ENCODE results near the gene TRAP1.

TRAP1 gene

DNA sequence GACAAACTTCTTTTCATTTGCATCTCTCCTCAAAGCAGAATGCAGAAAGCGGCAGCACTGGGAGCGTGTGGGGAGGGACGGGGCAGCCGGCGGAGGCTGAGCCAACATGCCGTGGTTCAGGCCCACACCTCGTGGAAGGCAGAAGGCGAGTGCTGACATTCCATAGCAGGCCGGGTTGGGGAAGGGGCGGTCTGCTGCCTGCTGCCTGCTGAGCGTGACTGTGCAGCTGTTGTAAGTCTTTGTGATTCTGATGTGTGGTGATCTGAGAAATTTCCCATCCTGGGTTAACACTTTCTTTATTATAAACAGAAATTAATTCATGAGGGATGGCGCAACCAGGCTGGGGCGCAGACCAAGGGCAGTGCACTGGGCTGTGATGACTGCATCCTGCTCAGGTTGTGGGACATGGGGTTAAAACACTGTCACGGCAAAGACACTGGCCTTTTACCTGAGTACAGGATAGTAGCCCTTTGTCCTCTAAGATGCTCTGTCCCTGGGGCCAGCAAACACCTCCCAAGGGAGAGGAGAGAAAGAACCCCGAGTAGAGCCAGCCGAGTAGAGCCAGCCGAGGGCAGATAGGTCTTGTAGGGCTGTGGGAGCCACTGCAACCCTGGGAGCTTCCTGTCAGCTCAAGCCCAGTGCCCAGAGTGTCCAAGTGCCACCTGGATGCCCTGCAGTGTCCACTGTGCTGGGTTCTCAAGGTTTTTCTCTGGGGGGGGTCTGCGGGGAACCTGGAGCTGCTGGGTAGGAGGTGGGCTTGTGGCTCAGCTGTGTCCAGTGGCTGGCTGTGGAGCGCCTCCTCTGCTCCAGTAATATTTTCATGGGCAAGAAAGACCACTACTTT is 71.6 kb downstream of the TRAP1 start:
- DNase-seq (ENCODE audit: low spot score) = no peak
- TF ChIP-seq, protein P1, sequence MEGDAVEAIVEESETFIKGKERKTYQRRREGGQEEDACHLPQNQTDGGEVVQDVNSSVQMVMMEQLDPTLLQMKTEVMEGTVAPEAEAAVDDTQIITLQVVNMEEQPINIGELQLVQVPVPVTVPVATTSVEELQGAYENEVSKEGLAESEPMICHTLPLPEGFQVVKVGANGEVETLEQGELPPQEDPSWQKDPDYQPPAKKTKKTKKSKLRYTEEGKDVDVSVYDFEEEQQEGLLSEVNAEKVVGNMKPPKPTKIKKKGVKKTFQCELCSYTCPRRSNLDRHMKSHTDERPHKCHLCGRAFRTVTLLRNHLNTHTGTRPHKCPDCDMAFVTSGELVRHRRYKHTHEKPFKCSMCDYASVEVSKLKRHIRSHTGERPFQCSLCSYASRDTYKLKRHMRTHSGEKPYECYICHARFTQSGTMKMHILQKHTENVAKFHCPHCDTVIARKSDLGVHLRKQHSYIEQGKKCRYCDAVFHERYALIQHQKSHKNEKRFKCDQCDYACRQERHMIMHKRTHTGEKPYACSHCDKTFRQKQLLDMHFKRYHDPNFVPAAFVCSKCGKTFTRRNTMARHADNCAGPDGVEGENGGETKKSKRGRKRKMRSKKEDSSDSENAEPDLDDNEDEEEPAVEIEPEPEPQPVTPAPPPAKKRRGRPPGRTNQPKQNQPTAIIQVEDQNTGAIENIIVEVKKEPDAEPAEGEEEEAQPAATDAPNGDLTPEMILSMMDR (IDR thresholded peaks at IDR 0.05; ENCODE audit: extremely low read depth, missing control alignments) = no peak

DNA sequence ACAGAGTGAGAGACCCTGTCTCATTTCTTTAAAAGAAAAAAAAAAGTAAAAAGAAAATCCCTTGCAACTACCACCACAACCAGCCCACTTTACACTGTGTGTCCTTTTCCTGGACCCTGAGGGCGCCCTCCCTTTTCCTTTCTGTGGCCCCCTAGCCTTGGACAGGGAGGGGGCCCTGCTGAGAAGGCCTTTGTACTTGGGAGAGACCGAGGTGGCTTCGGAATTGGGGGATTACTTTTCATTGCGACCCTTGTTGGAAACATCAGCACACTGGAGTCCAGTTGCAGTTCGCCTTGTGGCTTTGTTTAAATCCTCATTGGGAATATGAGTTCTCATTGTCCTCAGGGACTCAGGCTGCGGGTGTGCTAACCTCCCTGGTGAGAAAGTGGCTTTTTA is 72.2 kb downstream of the TRAP1 start:
- DNase-seq (ENCODE audit: low spot score) = no peak
- TF ChIP-seq, protein P1 (IDR thresholded peaks at IDR 0.05; ENCODE audit: extremely low read depth, missing control alignments) = no peak

DNA sequence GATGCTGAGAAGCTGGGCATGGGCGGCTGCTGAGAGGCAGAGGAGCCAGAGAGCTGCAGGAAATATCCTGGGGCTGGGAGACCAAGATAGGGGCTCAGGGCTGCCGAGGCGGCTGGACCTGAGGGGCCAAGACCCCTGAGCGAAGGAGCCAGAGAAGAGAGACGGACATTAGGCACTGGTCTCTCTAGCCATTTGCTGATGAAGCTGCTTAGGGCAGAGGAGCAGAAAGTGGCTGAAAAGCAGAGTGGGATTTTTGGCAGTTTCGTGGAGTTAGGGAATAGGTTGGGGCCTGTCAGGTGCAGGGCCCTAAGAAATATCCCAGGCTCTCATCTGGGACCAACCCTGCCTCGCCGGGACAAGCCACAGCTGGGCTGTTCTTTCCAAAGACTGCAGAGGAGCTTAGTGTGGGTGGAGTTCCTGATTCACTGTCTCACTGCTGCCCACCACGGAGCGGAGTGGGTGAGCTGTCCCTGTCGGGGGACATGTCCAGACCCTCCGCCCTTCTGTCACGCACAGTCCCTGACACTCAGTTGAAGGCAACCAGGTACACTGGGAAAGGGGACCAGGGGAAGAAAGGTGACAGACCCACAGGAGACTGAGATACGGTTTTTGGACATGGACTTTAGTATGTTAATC is 74.1 kb downstream of the TRAP1 start:
- DNase-seq (ENCODE audit: low spot score) = no peak
- TF ChIP-seq, protein P1 (IDR thresholded peaks at IDR 0.05; ENCODE audit: extremely low read depth, missing control alignments) = no peak

DNA sequence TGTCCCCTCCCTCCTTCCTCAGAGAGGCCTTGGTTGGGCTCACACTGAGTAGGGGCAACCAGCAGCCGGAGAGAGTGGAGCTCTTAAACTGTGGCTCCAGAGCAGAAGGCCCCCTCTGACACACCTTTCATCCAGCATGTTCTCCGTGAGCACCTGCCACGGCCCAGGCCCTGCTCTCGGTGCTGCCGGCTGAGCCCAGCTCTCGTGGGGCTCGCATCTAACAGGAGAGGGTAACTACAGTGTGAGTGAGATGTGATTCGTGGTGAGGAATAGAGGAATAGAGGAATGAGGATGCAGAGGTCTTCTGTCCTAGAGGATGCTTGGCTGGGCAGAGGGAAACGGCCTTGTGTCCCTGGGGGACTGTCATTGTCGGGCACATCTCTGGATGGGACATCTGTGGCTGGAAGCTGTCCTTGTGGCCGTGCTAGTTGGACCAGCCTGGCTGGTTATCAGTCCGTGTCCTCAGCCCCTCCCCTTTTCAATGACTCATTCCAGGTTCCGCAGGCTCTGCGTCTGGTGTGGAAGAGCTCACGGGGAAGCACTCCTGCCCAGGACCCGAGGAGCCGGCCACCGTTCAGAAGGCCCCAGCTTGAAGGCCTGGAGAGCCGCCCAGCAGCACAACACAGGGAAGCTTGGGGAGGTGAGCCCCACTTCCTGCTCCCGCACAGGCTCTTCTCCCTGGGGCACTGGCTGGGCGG is 74.8 kb downstream of the TRAP1 start:
- TF ChIP-seq, protein P1 (IDR thresholded peaks at IDR 0.05; ENCODE audit: extremely low read depth, missing control alignments) = no peak
- no peak for DNase-seq (ENCODE audit: low spot score)

DNA sequence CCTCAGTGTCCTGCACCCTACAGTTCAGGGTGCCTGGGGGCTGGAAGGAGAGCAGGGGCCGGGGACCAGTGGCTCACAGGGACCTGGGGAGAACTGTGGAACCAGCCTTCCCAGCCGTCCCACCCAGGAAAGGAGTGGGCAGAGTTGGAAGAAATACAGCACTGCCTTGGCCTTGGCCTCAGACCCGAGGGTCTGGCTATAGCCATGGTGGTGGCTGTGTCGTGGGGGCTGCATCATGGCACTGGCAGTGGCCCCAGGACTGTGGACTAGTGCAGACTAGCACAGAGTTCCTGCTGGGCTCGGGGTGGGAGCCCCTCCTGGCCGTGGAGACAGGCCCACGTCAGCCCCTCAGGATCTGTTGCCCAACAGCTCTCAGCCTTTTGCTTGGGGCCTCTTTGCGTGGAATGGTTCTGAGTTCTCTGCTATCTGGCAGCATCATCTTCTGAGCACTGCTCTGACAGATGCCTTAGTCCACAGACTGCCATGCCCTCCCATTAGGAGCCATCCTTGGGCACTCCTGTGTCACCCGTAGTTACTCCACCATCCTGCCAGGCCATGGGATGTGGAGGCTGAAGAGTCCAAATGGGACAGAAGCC is 75.4 kb downstream of the TRAP1 start:
- peak; percentile 4 for DNase-seq (ENCODE audit: low spot score)

DNA sequence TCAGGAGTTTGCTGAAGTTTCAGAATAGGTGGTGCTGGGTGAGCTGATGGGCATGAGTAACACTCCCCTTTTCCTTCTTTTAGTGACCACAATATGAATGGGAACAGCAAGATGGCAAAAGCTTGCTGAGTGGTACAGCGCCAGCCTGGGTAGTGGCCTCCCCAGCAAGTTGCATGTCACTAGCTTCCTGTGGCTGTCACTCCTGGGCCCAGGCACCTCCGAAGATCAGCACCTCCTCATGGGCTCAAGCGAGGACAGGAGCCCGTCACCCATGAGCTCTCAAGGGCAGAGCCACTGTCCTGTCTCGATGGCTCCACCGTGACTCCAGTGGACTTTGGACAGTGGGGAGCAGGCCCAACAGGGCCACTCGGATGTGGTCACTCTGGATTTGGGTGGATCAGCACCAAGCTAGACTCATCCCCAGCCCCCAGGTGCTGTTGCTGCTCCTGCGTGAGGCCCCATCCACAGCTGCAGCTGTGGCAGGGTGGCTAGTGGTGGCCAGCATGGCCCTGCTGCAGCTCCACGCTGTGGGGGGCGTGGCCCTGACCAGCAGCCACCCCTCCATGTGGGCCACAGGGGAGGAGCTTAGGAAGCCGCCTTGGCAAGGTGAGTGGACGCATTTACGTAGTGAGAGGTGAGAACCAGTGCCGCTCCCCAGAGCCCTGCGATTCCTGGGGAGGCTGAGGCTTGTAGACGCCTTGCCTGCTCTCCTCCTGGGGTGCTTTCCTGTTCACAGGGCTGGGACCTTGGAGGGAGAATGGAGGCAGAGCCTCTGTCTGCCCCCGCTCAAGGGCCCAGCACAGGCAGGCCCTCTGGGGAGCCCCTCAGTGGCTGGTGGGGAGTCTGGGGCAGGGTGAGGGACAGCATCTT is 76.5 kb downstream of the TRAP1 start:
- no peak for DNase-seq (ENCODE audit: low spot score)
- TF ChIP-seq, protein P1 (IDR thresholded peaks at IDR 0.05; ENCODE audit: extremely low read depth, missing control alignments) = no peak

More for the DNA sequence above, 75.4 kb downstream of the TRAP1 start:
- TF ChIP-seq, protein P1 (IDR thresholded peaks at IDR 0.05; ENCODE audit: extremely low read depth, missing control alignments) = no peak
